Lower leg skin (tissue), 3 donors: ENCODE data around the gene DLX4.

Source experiments
- POLR2A ChIP-seq, 2 donors: fragments of 450-650 bp; IDR thresholded peaks; one replicate each; pipeline ENCODE4 v1.6.1; 2016 to 2017; ENCODE audit warnings: antibody characterized with exemption in 2 of 2, mild to moderate bottlenecking in 1 of 2, moderate library complexity in 1 of 2
- TF ChIP-seq, protein P1 (sequence below), 3 donors: fragments of 450-650 bp; IDR thresholded peaks; one replicate each; pipeline ENCODE4 v1.5.1; 2016; ENCODE audit warnings: antibody characterized with exemption in 3 of 3, mild to moderate bottlenecking in 3 of 3, moderate library complexity in 2 of 3

DNA sequence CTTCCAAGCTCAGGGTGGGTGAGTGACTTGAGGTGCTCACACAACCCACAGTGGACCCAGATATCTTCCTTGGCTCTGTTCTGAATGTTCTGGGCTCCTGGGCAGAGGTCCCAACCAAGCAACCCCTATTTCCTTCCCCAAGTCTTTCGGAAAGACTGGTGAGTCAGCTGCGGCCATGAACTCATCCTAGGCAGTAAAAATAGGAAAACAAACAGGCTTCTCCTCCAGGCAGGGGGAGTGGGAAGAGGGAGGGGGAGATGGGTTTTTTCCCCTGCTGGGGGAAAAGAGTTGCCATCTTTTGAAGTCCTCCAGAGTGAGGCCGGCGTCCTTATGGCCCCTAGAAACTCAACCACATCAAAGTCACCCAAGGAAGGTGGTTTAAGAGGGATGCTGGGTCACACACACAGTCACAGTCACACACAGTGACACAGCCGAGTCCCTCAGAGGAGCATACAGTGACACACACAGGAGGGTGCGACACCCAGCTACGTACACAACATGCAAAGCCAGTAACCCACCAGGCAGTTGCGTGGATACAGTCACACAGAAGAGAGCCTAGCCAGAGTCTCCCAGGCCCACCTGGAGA is 16.0 kb upstream of the DLX4 start:
- TF ChIP-seq, protein P1, sequence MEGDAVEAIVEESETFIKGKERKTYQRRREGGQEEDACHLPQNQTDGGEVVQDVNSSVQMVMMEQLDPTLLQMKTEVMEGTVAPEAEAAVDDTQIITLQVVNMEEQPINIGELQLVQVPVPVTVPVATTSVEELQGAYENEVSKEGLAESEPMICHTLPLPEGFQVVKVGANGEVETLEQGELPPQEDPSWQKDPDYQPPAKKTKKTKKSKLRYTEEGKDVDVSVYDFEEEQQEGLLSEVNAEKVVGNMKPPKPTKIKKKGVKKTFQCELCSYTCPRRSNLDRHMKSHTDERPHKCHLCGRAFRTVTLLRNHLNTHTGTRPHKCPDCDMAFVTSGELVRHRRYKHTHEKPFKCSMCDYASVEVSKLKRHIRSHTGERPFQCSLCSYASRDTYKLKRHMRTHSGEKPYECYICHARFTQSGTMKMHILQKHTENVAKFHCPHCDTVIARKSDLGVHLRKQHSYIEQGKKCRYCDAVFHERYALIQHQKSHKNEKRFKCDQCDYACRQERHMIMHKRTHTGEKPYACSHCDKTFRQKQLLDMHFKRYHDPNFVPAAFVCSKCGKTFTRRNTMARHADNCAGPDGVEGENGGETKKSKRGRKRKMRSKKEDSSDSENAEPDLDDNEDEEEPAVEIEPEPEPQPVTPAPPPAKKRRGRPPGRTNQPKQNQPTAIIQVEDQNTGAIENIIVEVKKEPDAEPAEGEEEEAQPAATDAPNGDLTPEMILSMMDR (IDR thresholded peaks at IDR 0.05), result no peak
- TF ChIP-seq POLR2A (IDR thresholded peaks at IDR 0.05), result no peak
